ENCODE results near the gene TIPIN.
"Not testable (repeated sequence)": the region's sequence is repeated elsewhere in the genome, so short reads cannot be mapped to it uniquely, and the experiment has no call there.

Gene TIPIN, protein sequence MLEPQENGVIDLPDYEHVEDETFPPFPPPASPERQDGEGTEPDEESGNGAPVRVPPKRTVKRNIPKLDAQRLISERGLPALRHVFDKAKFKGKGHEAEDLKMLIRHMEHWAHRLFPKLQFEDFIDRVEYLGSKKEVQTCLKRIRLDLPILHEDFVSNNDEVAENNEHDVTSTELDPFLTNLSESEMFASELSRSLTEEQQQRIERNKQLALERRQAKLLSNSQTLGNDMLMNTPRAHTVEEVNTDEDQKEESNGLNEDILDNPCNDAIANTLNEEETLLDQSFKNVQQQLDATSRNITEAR

DNA sequence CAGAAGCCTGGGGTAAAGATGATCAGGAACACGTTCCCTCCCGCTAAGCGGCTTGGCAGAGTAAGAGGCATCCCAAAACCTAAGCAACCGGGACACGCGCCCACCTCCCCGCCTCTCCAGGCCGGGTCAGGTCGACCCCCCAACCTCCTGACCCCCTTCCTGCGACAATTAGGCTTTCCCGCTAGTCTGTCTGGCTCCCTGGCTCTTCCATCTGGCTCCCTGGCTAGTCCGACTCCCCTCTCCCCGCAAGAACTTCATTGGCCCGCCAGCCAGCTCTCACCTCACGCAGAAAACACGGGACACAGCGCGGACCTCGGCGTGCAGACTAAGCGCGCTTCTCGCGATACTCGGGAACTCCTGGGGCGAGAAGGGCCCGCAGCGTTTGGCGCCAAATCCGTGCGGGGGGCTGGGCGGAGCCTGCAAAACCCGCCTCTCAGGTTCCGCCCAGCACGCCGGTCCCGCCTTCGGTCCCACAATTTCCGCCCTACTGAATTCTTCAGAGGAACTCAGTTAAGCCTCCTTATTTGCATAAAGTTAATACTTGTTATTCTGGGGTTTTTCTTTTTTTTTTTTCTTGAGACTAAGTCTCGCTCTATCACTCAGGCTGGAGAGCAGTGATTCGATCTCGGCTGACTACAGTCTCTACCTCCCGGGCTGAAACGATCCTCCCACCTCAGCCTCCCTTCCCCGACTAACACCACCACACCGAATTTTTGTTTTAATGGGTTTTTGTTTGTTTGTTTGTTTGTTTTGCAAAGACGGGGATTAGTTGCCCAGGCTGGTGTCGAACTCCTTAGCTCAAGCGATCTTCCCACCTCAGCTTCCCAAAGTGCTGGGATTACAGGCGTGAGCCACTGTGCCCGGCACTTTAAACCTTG lies at the start of gene TIPIN:
Gene TIPIN, minus strand, starts transcription at position 327 of the 878 bp plus-strand sequence. CDS start 3,738 bp downstream, outside the sequence.
- DNase-seq (ENCODE audit: low read depth), result peak; percentile 96

DNA sequence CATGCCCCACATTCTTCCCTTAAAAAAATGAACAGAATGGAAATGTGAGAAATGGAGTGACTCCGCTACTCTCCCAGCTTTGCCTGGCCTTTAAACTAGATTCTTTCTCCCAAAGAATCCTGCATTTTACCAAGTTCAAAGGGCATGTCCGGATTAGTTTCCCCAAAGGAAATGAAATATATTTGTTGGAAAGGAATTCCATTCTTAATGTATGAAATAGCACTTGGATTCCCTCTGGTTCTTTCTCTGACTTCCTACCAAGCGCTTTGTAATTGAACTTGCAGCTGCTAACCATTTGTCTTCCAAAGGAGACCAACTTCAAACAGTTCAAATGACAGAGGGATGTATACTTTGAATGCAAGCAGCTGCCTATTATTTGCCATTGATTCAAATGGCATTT lies 49.1 kb upstream of the TIPIN start:
- DNase-seq (ENCODE audit: low read depth), result no peak

DNA sequence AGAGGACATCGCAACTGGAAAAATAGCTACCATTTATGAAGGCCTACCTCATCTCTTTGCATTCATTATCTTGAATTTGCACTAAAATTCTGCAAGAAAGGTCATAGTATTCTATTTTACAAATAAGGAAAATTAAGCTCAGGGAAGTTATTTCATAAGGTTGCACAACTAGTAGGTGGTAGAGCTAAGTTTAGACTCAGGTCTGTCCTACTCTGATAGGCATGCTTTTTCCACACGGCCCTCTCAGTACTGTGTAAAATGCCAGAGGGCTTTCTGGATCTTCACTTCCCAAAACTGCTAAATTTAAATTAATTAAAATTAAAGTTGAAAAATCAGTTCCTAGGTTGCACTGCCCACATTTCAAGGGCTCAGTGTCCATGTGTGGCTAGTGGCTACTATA lies 48.5 kb upstream of the TIPIN start:
- DNase-seq (ENCODE audit: low read depth), result no peak

DNA sequence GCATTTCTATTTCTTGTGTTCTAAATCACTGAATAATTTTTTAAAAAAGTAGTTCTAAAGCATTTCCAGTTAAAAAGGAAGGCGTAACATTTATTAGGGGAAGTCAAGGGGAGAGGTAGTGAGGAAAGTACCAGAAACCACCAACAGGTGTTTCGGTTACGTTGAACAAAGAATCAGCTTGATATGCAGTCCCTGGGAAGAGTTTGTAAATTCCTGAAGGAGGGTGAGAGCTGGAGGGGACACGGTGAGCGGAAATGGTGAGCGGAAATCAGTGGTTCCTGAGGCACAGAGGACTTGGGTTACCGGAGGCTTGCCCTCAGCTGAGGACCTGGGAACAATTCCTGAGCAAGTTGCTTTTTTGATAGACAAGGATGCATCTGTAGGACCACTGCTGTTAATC lies 48.0 kb upstream of the TIPIN start:
- no peak for DNase-seq (ENCODE audit: low read depth)

DNA sequence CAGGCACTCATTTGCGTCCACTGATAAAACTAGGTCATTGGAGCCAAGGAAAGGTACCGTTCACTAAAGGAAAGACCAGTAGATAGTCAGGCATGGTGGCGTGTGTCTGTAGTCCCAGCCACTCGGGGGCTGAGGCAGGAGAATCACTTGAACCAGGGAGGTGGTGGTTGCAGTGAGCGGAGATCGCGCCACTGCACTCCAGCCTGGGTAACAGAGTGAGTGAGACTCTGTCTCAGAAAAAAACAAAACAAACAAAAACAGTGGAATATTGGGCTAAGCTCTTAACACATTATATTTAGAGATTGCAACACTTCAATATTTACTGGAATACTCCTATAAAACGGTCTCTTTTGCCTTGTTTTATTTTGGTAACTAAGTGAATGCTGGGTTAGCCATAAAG lies 47.6 kb upstream of the TIPIN start:
- DNase-seq (ENCODE audit: low read depth), result no peak

- DNase-seq (ENCODE audit: low read depth), result no peak
These were observed 46.8 kb upstream of the TIPIN start for GRCh38 chr15:66403323-66403722.

GRCh38 chr15:66402761-66403284 lies 46.3 kb upstream of the TIPIN start:
- DNase-seq (ENCODE audit: low read depth), result no peak

GRCh38 chr15:66401130-66402021 lies 44.9 kb upstream of the TIPIN start:
- no peak for DNase-seq (ENCODE audit: low read depth)

GRCh38 chr15:66400351-66400774 lies 43.9 kb upstream of the TIPIN start:
- DNase-seq (ENCODE audit: low read depth), result no peak

GRCh38 chr15:66399276-66399675 lies 42.8 kb upstream of the TIPIN start:
- DNase-seq (ENCODE audit: low read depth), result no peak

- no peak for DNase-seq (ENCODE audit: low read depth)
These were observed 38.4 kb upstream of the TIPIN start for GRCh38 chr15:66394915-66395314.

DNA sequence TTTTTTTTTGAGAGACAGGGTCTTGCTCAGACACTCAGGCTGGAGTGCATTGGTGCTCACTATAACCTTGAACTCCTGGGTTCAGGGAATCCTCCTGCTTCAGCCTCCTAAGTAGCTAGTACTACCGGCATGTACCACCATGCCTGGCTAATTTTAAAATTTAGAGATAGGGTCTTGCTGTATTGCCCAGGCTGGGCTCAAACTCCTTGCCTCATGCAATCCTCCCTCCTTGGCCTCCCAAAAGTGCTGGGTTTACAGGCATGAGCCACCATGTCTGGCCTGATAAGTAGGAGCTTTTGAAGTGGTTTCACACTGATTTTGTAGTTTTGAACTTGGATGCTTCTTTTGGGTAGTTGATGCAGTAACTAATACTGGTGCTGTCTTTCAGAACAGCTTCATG lies 38.0 kb upstream of the TIPIN start:
- no peak for DNase-seq (ENCODE audit: low read depth)

DNA sequence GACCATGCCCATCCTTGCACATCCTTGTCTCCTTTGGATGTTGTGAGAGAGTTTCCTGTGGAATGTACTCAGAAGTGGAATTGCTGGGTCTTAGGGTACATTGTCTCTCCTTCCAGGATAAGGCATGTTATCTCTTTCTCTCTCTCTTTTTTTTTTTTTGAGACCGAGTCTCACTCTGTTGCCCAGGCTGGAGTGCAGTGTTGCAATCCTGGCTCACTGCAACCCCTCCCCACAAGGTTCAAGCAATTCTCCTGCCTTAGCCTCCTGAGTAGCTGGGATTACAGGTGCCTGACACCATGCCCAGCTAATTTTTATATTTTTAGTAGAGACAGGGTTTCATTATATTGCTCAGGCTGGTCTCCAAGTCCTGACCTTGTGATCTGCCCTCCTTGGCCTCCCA lies 36.6 kb upstream of the TIPIN start:
- not testable (repeated sequence) for DNase-seq (ENCODE audit: low read depth)

DNA sequence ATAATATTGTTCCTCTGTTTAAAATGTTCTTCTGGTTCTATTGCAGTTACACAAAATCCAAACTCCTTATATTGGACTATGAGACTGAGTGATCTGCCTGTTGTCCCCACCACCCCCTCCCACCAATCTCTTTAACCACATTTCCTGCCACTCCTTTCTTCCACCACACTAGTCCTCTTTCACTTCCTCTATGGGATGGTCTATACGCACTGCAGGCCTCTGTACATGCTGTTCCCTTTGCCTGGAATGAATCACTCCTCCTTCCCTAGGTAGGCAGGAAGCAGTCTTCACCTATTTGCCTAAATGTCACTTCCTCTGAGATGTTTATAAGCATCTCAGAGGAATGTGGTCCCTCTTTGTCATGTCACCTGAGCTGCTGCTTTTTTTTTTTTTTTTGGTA lies 34.2 kb upstream of the TIPIN start:
- DNase-seq (ENCODE audit: low read depth), result no peak

- no peak for DNase-seq (ENCODE audit: low read depth)
These were observed 33.4 kb upstream of the TIPIN start for GRCh38 chr15:66389859-66390381.

DNA sequence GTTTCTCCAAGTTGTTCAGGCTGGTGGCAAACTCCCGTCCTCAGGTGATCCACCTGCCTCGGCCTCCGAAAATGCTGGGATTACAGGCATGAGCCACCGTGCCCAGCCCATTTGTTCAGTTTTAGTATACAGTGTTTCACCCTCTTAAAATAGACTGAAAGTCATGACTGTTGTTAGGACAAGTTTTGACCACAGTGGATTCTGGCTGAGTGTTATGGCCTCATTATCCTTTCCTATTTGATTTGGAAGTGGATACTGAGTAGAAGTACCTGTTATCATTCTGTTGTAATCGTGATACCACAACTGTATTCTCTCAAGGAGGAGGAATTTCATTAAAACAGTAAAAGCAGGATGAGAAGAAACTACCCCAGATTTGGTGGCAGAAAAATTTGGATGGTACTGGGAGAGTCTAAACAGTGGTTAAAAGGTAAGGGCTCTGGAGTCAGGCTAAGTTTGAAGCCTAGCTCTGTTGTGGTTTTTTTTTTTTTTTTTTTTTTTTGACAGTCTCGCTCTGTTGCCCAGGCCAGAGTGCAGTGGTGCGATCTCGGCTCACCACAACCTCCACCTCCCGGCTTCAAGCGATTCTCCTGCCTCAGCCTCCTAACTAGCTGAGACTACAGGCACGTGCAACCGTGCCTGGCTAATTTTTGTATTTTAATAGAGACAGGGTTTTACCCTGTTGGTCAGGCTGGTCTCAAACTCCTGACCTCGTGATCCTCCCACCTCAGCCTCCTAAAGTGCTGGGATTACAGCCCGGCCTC lies 32.8 kb upstream of the TIPIN start:
- DNase-seq (ENCODE audit: low read depth), result no peak

- DNase-seq (ENCODE audit: low read depth), result no peak
These were observed 32.1 kb upstream of the TIPIN start for GRCh38 chr15:66388576-66388975.

GRCh38 chr15:66388043-66388363 lies 31.5 kb upstream of the TIPIN start:
- DNase-seq (ENCODE audit: low read depth), result no peak

- DNase-seq (ENCODE audit: low read depth), result peak; percentile 76
These were observed 30.9 kb upstream of the TIPIN start for GRCh38 chr15:66387163-66388042.

Measured in activated T-helper 9 cell treated with anti-CD3 and anti-CD28 coated beads, Interleukin-2, amount 50 U/mL, for 16 hours (primary cell).